DMS53 treated with DMSO at 0.1 percent for 48 hours (cell line): ENCODE results near the gene HEATR5B.
"Not testable (repeated sequence)": the region's sequence is repeated elsewhere in the genome, so short reads cannot be mapped to it uniquely, and the experiment has no call there.

Source experiments
- DNase-seq: peaks from one replicate; lab custom pipeline; 2025; ENCODE audit not compliant: unreplicated experiment; lab: John Stamatoyannopoulos, UW

The HEATR5B gene

DNA sequence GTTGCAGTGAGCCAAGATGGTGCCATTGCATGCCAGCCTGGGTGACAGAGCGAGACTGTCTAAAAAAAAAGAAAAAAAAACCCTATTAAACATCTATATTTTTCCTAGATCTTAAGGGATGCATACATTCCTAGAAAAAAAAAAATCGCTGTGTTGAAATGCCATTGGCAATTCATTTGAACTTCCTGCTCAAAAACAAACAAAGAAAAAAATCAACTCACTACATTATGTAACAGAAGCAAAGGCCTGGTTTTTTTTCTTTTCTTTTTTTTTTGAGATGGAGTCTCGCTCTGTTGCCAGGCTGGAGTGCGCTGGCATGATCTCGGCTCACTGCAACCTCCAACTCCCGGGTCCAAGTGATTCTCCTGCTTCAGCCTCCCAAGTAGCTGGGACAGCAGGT, 96.2 kb downstream of the HEATR5B start:
- DNase-seq, result no peak

DNA sequence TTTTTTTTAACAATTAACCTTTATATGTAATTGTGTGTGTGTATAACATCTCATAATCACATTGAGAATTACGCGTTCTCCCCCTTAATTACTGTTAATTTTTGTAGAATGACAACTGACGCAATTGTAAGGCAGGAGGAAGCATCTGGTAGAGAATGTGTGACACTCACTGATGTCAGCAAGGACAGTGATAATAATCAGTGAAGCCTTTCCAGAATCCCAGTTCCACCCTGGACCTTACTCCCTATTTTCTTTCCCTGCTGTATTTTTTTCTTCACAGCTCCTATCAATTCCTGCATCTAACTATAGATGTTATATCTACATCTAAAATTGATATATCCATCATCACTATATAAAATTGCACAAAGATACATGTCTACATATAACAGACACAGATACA, 101.7 kb downstream of the HEATR5B start:
- DNase-seq, result no peak

GRCh38 chr2:36981911-36982310, 102.3 kb downstream of the HEATR5B start:
- DNase-seq, result no peak

GRCh38 chr2:36979007-36979406, 105.2 kb downstream of the HEATR5B start:
- not testable (repeated sequence) for DNase-seq

GRCh38 chr2:36976065-36976464, 108.1 kb downstream of the HEATR5B start:
- no peak for DNase-seq

GRCh38 chr2:36975306-36975705, 108.9 kb downstream of the HEATR5B start:
- no peak for DNase-seq

DNA sequence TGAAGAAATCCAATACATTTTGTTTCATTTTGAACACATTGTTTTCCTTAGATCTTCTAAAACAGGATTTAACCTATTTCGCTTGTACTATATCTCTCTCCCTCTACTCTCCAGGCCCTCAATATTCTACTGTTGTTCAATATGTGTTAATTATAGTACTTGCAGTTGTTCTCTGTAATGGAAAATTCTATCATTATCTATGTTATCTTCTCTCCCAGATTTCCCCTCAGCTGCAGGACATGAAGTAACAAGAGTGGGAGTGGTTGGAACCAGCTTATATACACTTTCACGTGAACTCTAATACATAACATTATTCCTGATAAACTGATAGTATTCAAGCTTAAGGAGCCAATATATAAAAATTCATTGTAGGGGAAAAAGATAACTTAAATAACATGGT, 110.9 kb downstream of the HEATR5B start:
- DNase-seq, result no peak

GRCh38 chr2:36971990-36972389, 112.2 kb downstream of the HEATR5B start:
- no peak for DNase-seq

GRCh38 chr2:36967236-36967876, 116.8 kb downstream of the HEATR5B start:
- DNase-seq, result peak; percentile 56

DNA sequence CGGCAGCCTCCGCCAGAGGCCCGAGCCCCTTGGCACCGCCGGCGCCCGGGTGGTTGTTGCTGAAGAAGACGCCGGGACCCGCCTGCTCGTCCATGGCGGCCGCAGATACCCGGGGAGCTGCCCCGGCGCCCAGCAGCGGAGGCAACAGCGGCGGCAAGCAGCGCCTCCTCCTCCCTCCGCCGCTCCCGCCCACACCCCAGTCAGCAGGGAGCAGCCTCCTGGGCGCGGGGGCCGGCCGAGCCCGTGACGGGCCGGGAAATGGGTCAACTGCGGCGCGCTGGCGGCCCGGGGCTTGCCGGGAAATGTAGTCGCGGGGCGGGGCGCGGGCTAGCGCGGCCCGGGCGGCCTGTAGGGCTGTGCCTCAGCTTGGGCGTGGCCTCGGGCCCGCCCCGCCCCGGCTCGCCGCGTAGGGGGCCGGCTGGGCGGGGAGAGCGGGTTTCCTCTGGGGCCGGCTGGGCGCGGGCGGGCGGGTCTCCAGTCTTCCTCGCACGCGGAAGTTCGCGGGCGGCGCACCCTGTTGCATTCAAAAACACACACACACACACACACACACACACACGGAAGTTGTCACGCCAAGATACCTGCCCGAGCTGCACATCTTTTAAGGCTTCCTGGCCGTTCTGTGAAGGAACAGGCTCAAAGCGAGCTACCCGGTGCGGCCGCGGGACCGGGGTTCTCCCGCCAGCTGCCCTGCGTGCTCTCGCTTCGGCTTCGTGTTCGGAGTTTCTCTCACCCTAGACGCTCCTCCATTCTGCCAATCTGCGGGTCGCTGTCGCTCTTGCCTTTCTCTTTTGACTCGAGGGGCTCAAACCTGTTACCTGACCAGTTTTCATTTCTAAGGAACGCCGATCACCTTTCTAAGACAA, 117.6 kb downstream of the HEATR5B start, which contains the start of gene STRN:
TSS of gene STRN (minus strand) at position 167 of the 866 bp plus-strand sequence. CDS start at position 94, 73 bp downstream.
- DNase-seq, result peak; percentile 86

GRCh38 chr2:36965751-36966369, 118.3 kb downstream of the HEATR5B start:
- no peak for DNase-seq

DNA sequence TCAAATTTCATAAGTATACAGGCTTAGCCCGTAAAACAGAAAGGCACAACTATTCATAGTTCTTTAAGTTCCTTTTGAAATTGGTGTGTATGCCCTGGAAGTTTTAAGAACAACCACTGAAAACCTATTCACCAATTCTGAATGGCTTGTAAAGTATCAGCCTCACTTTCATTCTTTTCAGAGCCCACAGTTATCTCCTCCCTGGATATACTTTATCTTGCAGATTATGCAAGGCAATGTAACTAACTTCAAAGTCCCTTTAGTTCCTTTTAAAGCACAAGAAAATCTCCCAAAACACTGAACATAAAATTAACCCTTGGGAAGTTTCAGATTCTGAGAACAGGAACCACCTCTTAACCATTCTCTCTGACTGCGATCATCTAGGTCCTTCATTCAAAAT, 119.0 kb downstream of the HEATR5B start:
- no peak for DNase-seq

GRCh38 chr2:36964496-36965058, 119.6 kb downstream of the HEATR5B start:
- DNase-seq, result no peak

DNA sequence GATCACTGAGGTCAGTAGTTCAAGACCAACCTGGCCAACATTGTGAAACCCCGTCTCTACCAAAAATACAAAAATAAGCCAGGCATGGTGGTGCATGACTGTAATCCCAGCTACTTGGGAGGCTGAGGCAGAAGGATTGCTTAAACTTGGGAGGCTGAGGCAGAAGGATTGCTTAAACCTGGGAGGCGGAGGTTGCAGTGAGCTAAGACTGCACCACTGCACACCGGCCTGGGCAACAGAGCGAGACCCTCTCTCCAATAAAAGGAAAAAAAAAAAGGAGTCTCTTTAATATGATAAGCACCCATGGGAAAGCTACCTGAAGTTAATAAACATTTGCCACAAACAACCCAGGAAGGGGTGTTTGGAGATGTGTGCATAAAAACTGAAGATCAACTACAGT, 120.4 kb downstream of the HEATR5B start:
- DNase-seq, result no peak

DNA sequence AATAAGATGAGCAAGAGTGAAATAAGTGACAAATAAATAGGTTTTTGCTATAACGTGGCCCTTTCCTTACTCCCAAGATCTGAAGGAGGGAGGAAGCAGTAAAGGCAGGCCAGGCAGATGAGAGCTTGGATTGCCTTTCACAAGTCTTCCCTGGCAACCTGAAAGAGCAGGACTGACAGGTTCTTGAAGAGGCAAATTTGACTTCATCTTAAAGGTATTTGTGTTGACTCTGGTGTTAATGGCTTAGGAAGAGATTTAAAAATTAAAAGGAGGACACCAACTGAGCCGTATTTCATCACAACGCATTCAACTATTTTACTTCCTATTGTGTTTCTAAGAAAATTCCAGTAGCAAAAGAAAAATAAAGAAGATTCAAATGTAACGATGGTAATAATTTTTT, 121.1 kb downstream of the HEATR5B start:
- DNase-seq, result no peak

DNA sequence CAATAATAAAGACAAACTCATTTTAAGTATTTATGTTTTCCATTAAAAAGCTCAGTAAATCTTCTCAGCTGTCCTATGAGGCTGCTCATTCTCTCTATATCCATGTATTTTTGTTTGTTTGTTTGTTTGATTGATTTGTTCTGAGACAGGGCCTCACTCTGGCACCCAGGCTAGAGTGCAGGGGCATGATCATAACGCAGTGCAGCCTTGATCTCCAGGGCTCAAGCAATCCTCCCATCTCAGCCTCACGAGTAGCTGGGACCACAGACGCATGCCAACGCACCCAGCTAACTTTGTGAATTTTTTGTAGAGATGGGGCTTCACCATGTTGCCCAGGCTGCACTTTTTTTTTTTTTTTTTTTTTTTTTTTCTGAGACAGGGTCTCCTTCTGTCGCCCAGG, 123.4 kb downstream of the HEATR5B start:
- no peak for DNase-seq

DNA sequence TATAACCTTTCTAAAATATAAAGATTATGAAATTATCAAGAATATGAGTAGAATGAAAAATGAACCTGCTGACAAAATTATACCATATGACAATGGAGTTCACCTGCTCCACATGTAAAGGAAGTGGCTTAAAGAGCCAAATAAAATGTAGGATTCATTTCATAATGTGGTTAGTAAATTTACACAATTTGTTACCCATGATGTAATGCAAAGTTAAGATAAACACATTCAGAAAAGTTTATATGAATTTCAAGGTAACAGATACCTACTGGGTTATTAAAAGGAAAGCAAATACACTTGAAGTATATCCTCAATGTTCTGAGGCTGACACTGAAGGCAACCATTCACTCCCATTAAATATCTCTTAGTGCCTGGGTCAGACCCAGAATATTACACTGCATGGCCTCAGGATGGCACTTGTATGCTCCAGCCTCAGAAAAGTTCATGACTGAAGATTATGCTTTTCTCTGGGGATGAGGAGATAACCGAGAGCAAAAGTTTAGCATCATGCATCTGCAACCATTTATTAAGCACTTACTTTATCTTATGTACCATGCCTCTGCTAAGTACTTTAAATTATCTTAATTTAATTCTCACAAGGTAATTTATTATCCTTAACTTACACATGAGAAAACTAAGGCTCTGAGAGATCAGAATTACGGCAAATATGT, 124.0 kb downstream of the HEATR5B start:
- no peak for DNase-seq

DNA sequence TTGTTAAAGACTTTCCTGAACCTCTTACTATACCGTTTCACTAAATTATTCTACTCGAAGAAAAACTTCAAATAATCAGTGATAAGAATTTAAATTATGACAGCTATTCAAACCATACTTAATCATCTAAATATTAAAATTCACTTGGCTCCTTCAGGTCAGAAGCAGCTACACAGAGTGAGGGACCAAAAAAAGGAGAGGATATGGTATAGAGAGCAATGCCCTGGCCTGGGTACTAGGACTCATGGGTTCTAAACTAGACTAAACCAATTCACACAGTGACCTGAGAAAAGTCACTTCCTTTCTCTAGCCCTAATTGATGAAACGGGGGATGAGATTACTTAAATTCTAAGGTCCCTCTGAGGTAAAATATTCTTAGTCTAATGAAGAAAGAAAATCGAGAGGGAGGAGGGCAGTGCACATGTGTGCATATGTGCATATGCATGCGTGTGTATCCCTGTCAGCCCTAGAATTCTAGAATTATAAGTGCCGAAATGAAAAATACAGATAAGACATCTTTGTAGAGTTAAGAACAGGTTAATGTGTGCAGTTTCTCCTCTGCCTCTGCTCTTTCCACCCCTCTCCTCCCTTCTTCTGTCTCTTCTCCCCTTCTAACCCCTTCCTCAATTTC, 129.1 kb downstream of the HEATR5B start:
- DNase-seq, result no peak

GRCh38 chr2:36952748-36953197, 131.4 kb downstream of the HEATR5B start:
- DNase-seq, result no peak

- no peak for DNase-seq
Measured at GRCh38 chr2:36951574-36951973, 132.6 kb downstream of the HEATR5B start.
